GM12878 (cell line): ENCODE measurements around the gene MAPKAPK3. TPM values are rescaled to one million over a fixed set of nuclear protein-coding genes. Genes with fewer than 3 reads are reported as not detected.

Experiments used
- ATAC-seq: fragments of 200-7000 bp; cut with Tn5 transposase; 3 replicates; pipeline ENCODE4 v1.9.1; 2020; ENCODE audit warnings: mild to moderate bottlenecking, moderate library complexity
- BruUV-seq: library from RNA; stranded (reverse); fragments of 400-500 nt; replicated peaks from 2 replicates; lab custom pipeline; 2021; lab: Mats Ljungman, UMichigan
- CTCF ChIA-PET: fragments of 300-600 bp; sonication (Branson Sonifier 250); formaldehyde crosslinking; extraction: SDS; loops from one replicate; lab custom pipeline; 2021; ENCODE audit warnings: inconsistent platforms; lab: Yijun Ruan, JAX
- POLR2A ChIA-PET: fragments of 350-600 bp; formaldehyde crosslinking; extraction: SDS; loops from one replicate; lab custom pipeline; 2021; ENCODE audit warnings: inconsistent platforms; lab: Charles Lee
- RAD21 ChIA-PET: fragments of 300-600 bp; sonication (Branson Sonifier 250); formaldehyde crosslinking; loops from one replicate; lab custom pipeline; 2023; ENCODE audit warnings: antibody characterized with exemption; ENCODE audit not compliant: unreplicated experiment; lab: Charles Lee
- SMC1A ChIA-PET: fragments of 300-600 bp; sonication (Branson Sonifier 250); formaldehyde crosslinking; loops from one replicate; lab custom pipeline; 2023; ENCODE audit not compliant: unreplicated experiment, uncharacterized antibody; lab: Charles Lee
- DNase-seq: peaks from one replicate; pipeline ENCODE4 v3.0.0-alpha.2; 2011; ENCODE audit warnings: low read depth, low spot score
- FAIRE-seq: peaks from 3 replicates; lab custom pipeline; 2011; peaks lifted over from hg19 to GRCh38; lab: Jason Lieb, UNC
- H2AFZ ChIP-seq: 2 replicates; pipeline ENCODE4 v1.6.0; 2011; ENCODE audit warnings: low read depth, low read length, control low read depth; ENCODE audit not compliant: control insufficient read depth
- H3K27ac ChIP-seq: 2 replicates; pipeline ENCODE4 v1.5.1; 2011; ENCODE audit warnings: control low read depth; ENCODE audit not compliant: control insufficient read depth, insufficient read depth
- H3K27me3 ChIP-seq, 2 experiments: replicated peaks in 1 of 2; 2 replicates each; pipeline versions ENCODE4 v1.6.0 to v1.6.1; 2011; ENCODE audit warnings: low read length in 1 of 2; ENCODE audit not compliant: control insufficient read depth in 2 of 2, insufficient read depth in 2 of 2
- H3K36me3 ChIP-seq, 2 experiments: 2 replicates each; pipeline ENCODE4 v1.5.1; 2011; ENCODE audit warnings: low read length in 1 of 2; ENCODE audit not compliant: control insufficient read depth in 2 of 2, insufficient read depth in 2 of 2
- H3K4me1 ChIP-seq: 2 replicates; pipeline ENCODE4 v1.6.1; 2011; ENCODE audit warnings: mild to moderate bottlenecking, low read length, moderate library complexity, mixed read lengths; ENCODE audit not compliant: control insufficient read depth, insufficient read depth
- H3K4me2 ChIP-seq: 2 replicates; pipeline ENCODE4 v1.6.0; 2011; ENCODE audit warnings: control low read depth; ENCODE audit not compliant: control insufficient read depth, insufficient read depth
- H3K4me3 ChIP-seq: fragments of 200-600 bp; sonication (generic); 2 replicates; pipeline ENCODE4 v1.5.1; 2016
- H3K79me2 ChIP-seq: 2 replicates; pipeline ENCODE4 v1.6.0; 2011; ENCODE audit warnings: low read length; ENCODE audit not compliant: control insufficient read depth, insufficient read depth
- H3K9ac ChIP-seq: 2 replicates; pipeline ENCODE4 v1.8.0; 2011; ENCODE audit warnings: low read length, control low read depth, mixed read lengths; ENCODE audit not compliant: control insufficient read depth, insufficient read depth
- H3K9me3 ChIP-seq: replicated peaks from 3 replicates; pipeline ENCODE4 v1.5.1; 2011; ENCODE audit warnings: mild to moderate bottlenecking, low read length; ENCODE audit not compliant: control insufficient read depth, insufficient read depth
- H4K20me1 ChIP-seq: 2 replicates; pipeline ENCODE4 v1.6.0; 2011; ENCODE audit not compliant: control insufficient read depth, insufficient read depth
- ATF7 ChIP-seq: fragments of 450-650 bp; IDR thresholded peaks from 2 replicates; pipeline ENCODE4 v1.6.1; 2016; ENCODE audit warnings: low read depth, mild to moderate bottlenecking
- CBFB ChIP-seq: IDR thresholded peaks from 2 replicates; pipeline ENCODE4 v1.6.1; 2016; ENCODE audit warnings: antibody characterized with exemption, low read depth
- CHD2 ChIP-seq: IDR thresholded peaks from 2 replicates; pipeline ENCODE4 v1.6.1; 2011; ENCODE audit warnings: low read depth, low read length, improper control_type of control experiment, borderline replicate concordance
- CREM ChIP-seq: IDR thresholded peaks from 2 replicates; pipeline ENCODE4 v1.6.1; 2014; ENCODE audit warnings: antibody characterized with exemption, low read depth
- E2F8 ChIP-seq: fragments of 450-650 bp; IDR thresholded peaks from 2 replicates; pipeline ENCODE4 v1.6.1; 2018; ENCODE audit warnings: mild to moderate bottlenecking, low read depth, moderate library complexity; ENCODE audit not compliant: partially characterized antibody
- EZH2 ChIP-seq: IDR thresholded peaks from 2 replicates; pipeline ENCODE4 v1.6.1; 2012; ENCODE audit warnings: low read depth, mild to moderate bottlenecking, control low read depth, inconsistent platforms, low read length, borderline replicate concordance; ENCODE audit not compliant: control insufficient read depth
- MLLT1 ChIP-seq: fragments of 450-650 bp; IDR thresholded peaks from 2 replicates; pipeline ENCODE4 v1.6.1; 2016; ENCODE audit warnings: mild to moderate bottlenecking
- RFX5 ChIP-seq: IDR thresholded peaks from 2 replicates; pipeline ENCODE4 v1.6.1; 2011; ENCODE audit warnings: low read depth, low read length, improper control_type of control experiment
- TARDBP ChIP-seq: IDR thresholded peaks from 2 replicates; pipeline ENCODE4 v1.6.1; 2016; ENCODE audit warnings: borderline replicate concordance
- ZNF384 ChIP-seq: IDR thresholded peaks from 2 replicates; pipeline ENCODE4 v1.6.1; 2012; ENCODE audit warnings: low read depth, mild to moderate bottlenecking, low read length, improper control_type of control experiment, borderline replicate concordance
- WGBS: methylation state at CpG from one replicate; pipeline ENCODE4 v1.1.6; 2016; ENCODE audit warnings: low lambda C conversion rate; ENCODE audit not compliant: insufficient replicate concordance, insufficient coverage; ENCODE audit errors: missing lambda C conversion rate; 5-methylcytosine and 5-hydroxymethylcytosine counted together
- in situ Hi-C: fragments of 300-500 bp; cut with MboI; formaldehyde crosslinking; loops from 9 replicates; pipeline ENCODE4 v1.14.3; 2018; ENCODE audit warnings: mixed read lengths
- intact Hi-C: fragments of 100-400 bp; cut with micrococcal nuclease; formaldehyde crosslinking; loops from one replicate; pipeline ENCODE4 v1.14.2; 2022; ENCODE audit not compliant: unreplicated experiment
- polyA plus RNA-seq, 11 experiments: library from polyadenylated mRNA; depleted of rRNA in 4 of 11; unstranded in 6 of 11; stranded (reverse) in 5 of 11; fragments of >200 nt; fragmentation: Nextera tagmentation in 4 of 11; fragmentation: Illumina TruSeq in 1 of 11; extraction: Ambion mirVana in 4 of 11; extraction: Trizol in 1 of 11; gene quantifications; 1 replicate in 1 of 11; 2 replicates in 10 of 11; pipeline versions ENCODE4 v1.2.1 to v1.2.3, GENCODE V29; 2011 to 2016; ENCODE audit warnings: inconsistent platforms in 2 of 11, missing spikeins in 2 of 11, low read depth in 1 of 11
- total RNA-seq, 4 experiments: library from RNA; depleted of rRNA in 3 of 4; stranded (reverse); fragments of >200 nt in 3 of 4; fragmentation: Illumina TruSeq in 1 of 4; extraction: Trizol in 1 of 4; gene quantifications; 2 replicates each; pipeline versions ENCODE4 v1.2.1 to v1.2.3, GENCODE V29; 2013 to 2021

The MAPKAPK3 gene
- total and polyA plus RNA-seq, 10 of the 15 experiments (the other 5 are each of a cell fraction or from before 2014, with no cell fraction given) = 7.9 to 66.0 (median 39.0) TPM

DNA sequence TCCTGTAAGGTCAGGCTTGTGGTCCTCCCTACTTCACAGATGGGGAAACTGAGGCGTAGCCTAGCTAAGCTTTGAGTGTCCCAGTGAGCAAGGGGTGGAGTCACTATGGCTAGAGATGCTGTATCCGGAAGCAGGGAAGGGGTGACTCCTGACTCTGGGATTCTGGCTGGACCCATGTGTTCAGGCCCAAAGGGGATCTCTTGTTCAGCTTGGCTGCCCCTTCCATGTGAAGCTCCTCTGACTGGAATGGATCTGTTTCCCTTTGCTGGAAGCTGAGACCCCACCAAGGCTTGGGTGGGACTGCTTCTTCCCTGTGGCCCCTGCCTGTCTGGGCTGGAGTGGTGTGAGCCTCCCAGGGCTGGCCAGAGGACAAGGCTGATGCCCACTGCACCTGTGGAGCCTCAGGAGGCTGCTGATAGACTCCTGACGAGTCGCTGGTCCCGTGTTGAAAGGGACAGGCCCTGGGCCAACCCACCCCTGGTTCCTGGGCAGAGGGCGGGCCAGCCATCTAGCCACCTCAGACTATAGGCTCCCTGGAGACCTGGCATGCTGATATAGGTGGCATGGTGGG is 1.0 kb downstream of the MAPKAPK3 start:
- Histone ChIP-seq H3K4me1 (peaks cover 17% of the 10 kb centered on the region), H4K20me1 (no peaks in the 10 kb centered on the region), H3K4me2 (peak overlapping the region; percentile 92), H3K27me3 (no peaks in the 10 kb centered on the region)
- CTCF ChIA-PET = interaction anchor here (0.6 to 13.9 kb wide), 10 partner anchors 8 to 1501 kb away, joined by 3 to 410 read pairs (median 6); partner anchors contain the start of genes C3orf18 and HEMK1
- TF ChIP-seq EZH2 (no peak), CBFB (no peak), ZNF384 (no peak), CREM (no peak), CHD2 (no peak), MLLT1 (no peak), ATF7 (no peak), RFX5 (no peak), E2F8 (no peak), TARDBP (no peak)
- TF ChIP-seq, all 136 proteins: peak for 0
- Histone ChIP-seq H3K36me3 (no peaks in the 10 kb centered on the region), H3K4me3 (peak overlapping the region; percentile 87), H3K27ac (peak overlapping the region; percentile 0; the same call in 1 of the 2 replicates), H3K79me2 (peaks cover 4% of the 10 kb centered on the region), H2AFZ (peak overlapping the region; percentile 89), H3K9me3 (no peaks in the 10 kb centered on the region), H3K9ac (peak overlapping the region; percentile 70)
- POLR2A ChIA-PET = interaction anchor here (0.5 to 3.6 kb wide), 4 partner anchors 48 to 965 kb away, joined by 3 to 16 read pairs (median 6); partner anchors contain the start of genes C3orf18 and HEMK1
- intact Hi-C loops = loop anchor here (2.0 to 5.0 kb wide), 5 partner anchors 353 to 1064 kb away; partner anchors contain the start of gene MANF
- ATAC-seq (no peak), DNase-seq (no peak), FAIRE-seq (no peak)
- RAD21 ChIA-PET = interaction anchor here (0.6 to 12.9 kb wide), 9 partner anchors 10 to 882 kb away, joined by 3 to 244 read pairs (median 14); partner anchors contain the start of gene HEMK1
- SMC1A ChIA-PET = interaction anchor here (1.1 to 11.4 kb wide), 3 partner anchors 10 to 36 kb away, joined by 5 to 186 read pairs (median 81); no protein-coding TSS in a partner anchor
- 47% methylated on average over 6 of the region's 6 CpGs for WGBS
- BruUV-seq = TSS peak; percentile 49
- in situ Hi-C loops = loop anchor here (5.0 to 25.0 kb wide), 2 partner anchors 759 to 1069 kb away; no protein-coding TSS in a partner anchor
